ENCODE results near the gene NLRP7. TPM values are rescaled to one million over a fixed set of nuclear protein-coding genes. Genes with fewer than 3 reads are reported as not detected.

The NLRP7 gene
- total RNA-seq, 1 experiment from 2014 or later = 0.43 TPM

GRCh38 chr19:54938906-54939305 is 8.4 kb downstream of the NLRP7 start:
- Histone ChIP-seq H3K27me3 (replicated peaks; ENCODE audit: control insufficient read depth, insufficient read depth, low read length) (no peaks in the 10 kb centered on the region), H3K36me3 (ENCODE audit: control insufficient read depth, insufficient read depth, low read length) (no peaks in the 10 kb centered on the region), H3K9me3 (no peaks in the 10 kb centered on the region), H3K4me1 (peaks cover 3% of the 10 kb centered on the region; the same call in 1 of the 2 replicates), H3K4me3 (ENCODE audit: low read depth, low read length) (no peak overlapping the region)
- DNase-seq = no peak
- no peak overlapping the region for H3K27ac Mint-ChIP-seq (ENCODE audit: unreplicated experiment)
- no peaks in the 10 kb centered on the region for H3K36me3 Mint-ChIP-seq (ENCODE audit: insufficient read depth, unreplicated experiment)
- POLR2A ChIA-PET = no interaction called here
- no peak overlapping the region for H3K4me3 Mint-ChIP-seq (ENCODE audit: unreplicated experiment)
- H3K4me1 Mint-ChIP-seq (ENCODE audit: low read depth, unreplicated experiment) = no peaks in the 10 kb centered on the region
- H3K27me3 Mint-ChIP-seq (ENCODE audit: insufficient read depth, unreplicated experiment) = peaks cover 3% of the 10 kb centered on the region
- TF ChIP-seq CTCF (IDR thresholded peaks at IDR 0.05; ENCODE audit: insufficient read depth in 1 of 2, low read depth in 1 of 2, low read length in 1 of 2, severe bottlenecking in 1 of 2, unreplicated experiment in 1 of 2) = no peak
- intact Hi-C loops (cut with micrococcal nuclease; ENCODE audit: unreplicated experiment) = no loop called here
- H3K9me3 Mint-ChIP-seq (ENCODE audit: unreplicated experiment) = no peaks in the 10 kb centered on the region
- CTCF ChIA-PET = no interaction called here
- no TSS peak for BruUV-seq (replicated peaks)

- H3K27me3 Mint-ChIP-seq (ENCODE audit: insufficient read depth, unreplicated experiment) = peaks cover 3% of the 10 kb centered on the region
- no TSS peak for BruUV-seq (replicated peaks)
- Histone ChIP-seq H3K4me3 (ENCODE audit: low read depth, low read length) (no peak overlapping the region), H3K36me3 (ENCODE audit: control insufficient read depth, insufficient read depth, low read length) (no peaks in the 10 kb centered on the region), H3K4me1 (no peaks in the 10 kb centered on the region), H3K27me3 (replicated peaks; ENCODE audit: control insufficient read depth, insufficient read depth, low read length) (no peaks in the 10 kb centered on the region), H3K9me3 (no peaks in the 10 kb centered on the region)
- no peak overlapping the region for H3K4me3 Mint-ChIP-seq (ENCODE audit: unreplicated experiment)
- no peaks in the 10 kb centered on the region for H3K9me3 Mint-ChIP-seq (ENCODE audit: unreplicated experiment)
- intact Hi-C loops (cut with micrococcal nuclease; ENCODE audit: unreplicated experiment) = no loop called here
- no peak for TF ChIP-seq CTCF (IDR thresholded peaks at IDR 0.05; ENCODE audit: insufficient read depth in 1 of 2, low read depth in 1 of 2, low read length in 1 of 2, severe bottlenecking in 1 of 2, unreplicated experiment in 1 of 2)
- H3K27ac Mint-ChIP-seq (ENCODE audit: unreplicated experiment) = no peak overlapping the region
- CTCF ChIA-PET = no interaction called here
- no peak for DNase-seq
- no peaks in the 10 kb centered on the region for H3K36me3 Mint-ChIP-seq (ENCODE audit: insufficient read depth, unreplicated experiment)
- H3K4me1 Mint-ChIP-seq (ENCODE audit: low read depth, unreplicated experiment) = no peaks in the 10 kb centered on the region
- POLR2A ChIA-PET = interaction anchor here (0.7 kb wide), 1 partner anchor 19 kb away, joined by 10 read pairs; no protein-coding TSS in a partner anchor
These were observed 9.4 kb downstream of the NLRP7 start for GRCh38 chr19:54937926-54938325.

- DNase-seq = no peak
- Mint-ChIP-seq H3K4me3 (ENCODE audit: unreplicated experiment) (no peak overlapping the region), H3K9me3 (ENCODE audit: unreplicated experiment) (peaks cover 14% of the 10 kb centered on the region), H3K27ac (ENCODE audit: unreplicated experiment) (no peak overlapping the region), H3K27me3 (ENCODE audit: insufficient read depth, unreplicated experiment) (no peaks in the 10 kb centered on the region), H3K36me3 (ENCODE audit: insufficient read depth, unreplicated experiment) (no peaks in the 10 kb centered on the region), H3K4me1 (ENCODE audit: low read depth, unreplicated experiment) (no peaks in the 10 kb centered on the region)
- H3K4me3 ChIP-seq (ENCODE audit: low read depth, low read length) = no peak overlapping the region
- intact Hi-C loops (cut with micrococcal nuclease; ENCODE audit: unreplicated experiment) = loop anchor here (10.0 kb wide), 1 partner anchor 273 kb away; no protein-coding TSS in a partner anchor
- no peaks in the 10 kb centered on the region for H3K36me3 ChIP-seq (ENCODE audit: control insufficient read depth, insufficient read depth, low read length)
- POLR2A ChIA-PET = no interaction called here
- TF ChIP-seq CTCF (IDR thresholded peaks at IDR 0.05; ENCODE audit: insufficient read depth in 1 of 2, low read depth in 1 of 2, low read length in 1 of 2, severe bottlenecking in 1 of 2, unreplicated experiment in 1 of 2) = no peak
- peaks cover 16% of the 10 kb centered on the region for H3K9me3 ChIP-seq
- CTCF ChIA-PET = no interaction called here
- H3K27me3 ChIP-seq (replicated peaks; ENCODE audit: control insufficient read depth, insufficient read depth, low read length) = no peaks in the 10 kb centered on the region
- no peaks in the 10 kb centered on the region for H3K4me1 ChIP-seq
- no TSS peak for BruUV-seq (replicated peaks)
These were observed 19.0 kb downstream of the NLRP7 start for GRCh38 chr19:54928299-54928698.

Data from Caco-2 (cell line).